ENCODE results near the gene TRABD2B.

TRABD2B gene

DNA sequence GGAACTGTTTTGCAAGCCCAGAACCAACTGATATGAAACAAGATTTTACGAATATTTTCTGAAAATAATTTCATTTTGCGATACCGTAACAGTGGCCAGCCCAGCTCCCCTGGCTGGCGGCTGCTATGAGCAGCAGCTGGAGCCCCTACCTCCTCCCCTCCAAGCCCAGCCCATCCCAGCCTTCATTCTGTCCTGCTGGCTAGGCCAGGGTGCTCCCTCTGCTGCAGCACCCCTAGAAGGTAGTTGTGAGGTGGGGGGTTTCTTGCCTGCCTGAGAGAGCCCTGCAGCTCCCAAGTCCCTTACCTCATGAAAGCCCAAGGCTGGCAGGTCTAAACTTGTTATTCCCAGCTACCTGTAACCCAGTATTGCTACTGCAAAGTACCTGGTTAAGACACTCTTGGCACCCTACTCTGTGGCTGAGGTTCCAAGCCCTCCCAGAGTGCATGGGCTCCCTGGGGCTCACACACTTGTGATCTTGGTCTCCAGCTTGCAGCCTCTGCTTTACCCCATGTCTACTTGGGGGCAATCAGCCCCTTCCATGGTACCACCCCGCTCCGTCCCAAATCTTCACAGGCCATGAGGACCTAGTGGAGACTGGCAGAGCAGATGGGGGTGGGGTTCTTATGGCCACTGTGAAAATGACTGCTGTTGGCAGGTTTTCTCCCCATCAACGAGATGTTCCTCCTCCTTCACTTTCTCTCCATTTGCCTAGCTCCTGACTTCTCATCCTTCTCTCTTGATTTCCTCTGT is 239.8 kb downstream of the TRABD2B start:
- DNase-seq (ENCODE audit: low spot score), result no peak

DNA sequence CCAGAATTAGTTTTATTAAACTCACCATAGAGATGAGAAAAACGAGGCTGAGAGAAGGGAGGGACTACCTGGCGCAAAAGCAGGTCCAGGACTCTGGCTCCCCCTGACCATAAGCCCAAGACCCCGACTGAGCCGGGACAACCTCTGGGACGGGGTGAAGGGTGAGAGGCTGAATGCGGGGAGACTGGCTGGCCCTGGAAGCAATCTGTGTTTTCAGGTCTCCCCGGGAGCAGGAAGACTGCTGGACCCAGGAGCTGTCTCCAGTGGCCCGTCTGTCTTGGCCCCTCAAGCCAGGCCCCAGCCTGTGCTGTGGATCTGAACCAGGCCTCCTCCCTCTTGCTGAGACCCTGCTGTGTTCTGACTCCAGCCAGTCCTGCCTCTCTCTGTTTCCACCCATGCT is 240.8 kb downstream of the TRABD2B start:
- DNase-seq (ENCODE audit: low spot score), result no peak

DNA sequence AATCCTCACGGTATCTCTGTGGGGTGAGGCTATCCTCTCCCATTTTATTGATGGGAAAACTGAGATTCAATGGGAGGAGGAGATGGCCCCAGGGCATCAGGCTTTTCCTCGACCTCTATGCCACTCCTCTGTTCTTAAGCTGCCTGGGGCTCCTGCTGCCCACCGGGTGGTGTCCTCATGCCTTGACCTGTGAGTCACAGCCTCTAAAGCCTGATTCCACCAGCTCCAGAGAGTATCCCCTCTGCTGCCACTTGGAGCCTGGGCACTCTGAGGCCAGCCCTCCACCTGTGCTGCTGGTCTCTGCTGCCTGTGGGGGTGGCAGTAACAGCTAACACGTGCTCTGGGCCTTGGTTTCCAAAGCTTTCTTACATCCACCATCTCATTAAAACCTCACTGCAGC is 241.2 kb downstream of the TRABD2B start:
- DNase-seq (ENCODE audit: low spot score), result no peak

DNA sequence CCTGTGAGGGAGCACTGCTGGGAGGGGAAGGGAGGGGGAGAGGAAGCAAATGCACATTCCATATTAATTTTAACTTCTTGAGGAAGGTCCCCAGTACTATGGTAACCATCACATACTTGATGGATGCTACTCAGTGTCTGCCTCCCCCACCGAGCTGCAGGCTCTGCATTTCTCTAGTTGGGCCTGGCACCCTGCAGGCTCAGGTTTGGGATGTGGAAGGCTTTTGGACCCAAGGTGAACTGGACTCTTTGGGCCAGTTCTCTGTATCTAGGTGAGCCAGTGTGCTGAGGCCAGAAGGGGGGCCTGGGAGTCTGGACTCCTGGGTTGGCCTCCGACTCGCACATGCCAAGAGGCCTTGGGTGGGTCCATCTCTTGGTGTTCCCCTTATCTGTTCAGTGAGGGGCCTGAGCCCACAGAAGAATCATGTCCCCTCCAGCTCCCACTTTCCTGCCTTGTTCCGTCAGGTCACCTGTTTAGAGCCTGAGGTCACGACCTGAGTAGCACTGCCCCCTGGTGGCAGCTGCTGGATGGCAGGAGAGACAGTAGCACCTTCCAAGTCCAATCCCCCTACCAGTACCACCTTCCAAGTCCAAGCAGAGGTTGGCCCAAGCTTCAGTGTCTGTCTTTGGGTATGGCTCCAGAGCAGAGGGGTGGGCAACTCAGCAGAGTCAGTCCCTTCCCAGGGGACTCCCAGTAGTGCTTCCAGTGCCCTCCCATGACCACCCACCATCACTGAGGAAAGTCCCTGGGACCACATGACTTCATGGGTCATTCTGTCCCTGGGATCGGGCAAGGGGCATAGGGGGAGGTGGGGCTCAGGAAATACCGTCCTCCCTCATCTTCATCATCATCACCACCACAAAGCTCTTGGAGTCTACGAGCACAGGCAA is 241.8 kb downstream of the TRABD2B start:
- no peak for DNase-seq (ENCODE audit: low spot score)

DNA sequence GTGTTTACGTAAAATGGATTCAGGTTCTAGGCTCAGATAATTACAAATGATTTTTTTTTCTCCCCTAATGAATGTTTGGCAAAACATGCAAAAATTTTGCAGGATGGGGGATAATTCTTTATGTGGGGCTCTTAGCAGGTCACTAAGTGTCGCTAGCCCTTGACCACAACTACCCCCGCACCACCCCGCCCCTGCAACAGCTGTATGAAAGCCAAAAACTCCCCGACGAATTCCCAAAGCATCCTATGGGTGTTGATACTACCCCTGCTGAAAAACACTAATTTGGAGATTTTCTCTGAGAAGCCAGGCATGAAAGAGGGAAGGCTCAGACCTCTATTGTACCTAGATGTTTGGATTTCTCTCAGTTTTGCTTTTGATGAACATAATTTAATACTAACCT is 243.0 kb downstream of the TRABD2B start:
- no peak for DNase-seq (ENCODE audit: low spot score)

DNA sequence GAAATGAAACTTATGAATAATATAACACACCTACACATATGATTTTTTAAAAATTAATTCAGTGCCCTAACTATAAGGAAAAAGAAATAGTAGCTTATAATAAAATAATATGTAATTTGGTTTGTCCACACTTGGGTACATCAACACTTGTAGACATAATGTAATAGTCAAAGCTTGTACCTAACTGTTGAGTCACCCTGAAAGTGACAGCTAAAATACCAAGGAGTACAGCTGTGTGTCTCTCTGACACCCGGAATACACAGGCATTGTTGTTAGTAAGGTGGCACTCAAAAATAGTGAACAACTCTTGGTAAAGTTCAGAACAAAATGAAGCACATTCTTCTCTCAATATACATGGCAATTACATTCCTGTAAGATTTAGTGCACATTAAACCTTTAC is 243.4 kb downstream of the TRABD2B start:
- DNase-seq (ENCODE audit: low spot score), result no peak

DNA sequence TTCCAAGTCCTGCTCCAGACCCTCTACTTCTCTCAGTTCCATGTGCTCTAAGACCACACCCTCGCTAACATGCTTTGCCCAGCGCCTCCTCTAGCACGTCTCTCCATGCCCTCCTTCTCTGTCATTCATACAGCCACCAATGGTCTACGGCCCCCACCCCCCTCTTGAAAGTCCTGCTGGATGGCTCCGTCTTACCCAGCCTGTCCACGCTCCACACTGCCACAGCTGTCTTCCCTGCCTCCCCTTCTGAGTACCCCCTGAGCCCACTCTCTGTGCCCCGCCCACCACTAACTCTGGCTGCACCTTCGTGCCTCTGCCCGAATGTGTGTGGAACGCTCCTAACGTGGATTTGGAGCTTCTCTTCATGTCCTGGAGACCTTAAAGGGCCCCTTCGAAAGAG is 244.6 kb downstream of the TRABD2B start:
- DNase-seq (ENCODE audit: low spot score), result no peak

DNA sequence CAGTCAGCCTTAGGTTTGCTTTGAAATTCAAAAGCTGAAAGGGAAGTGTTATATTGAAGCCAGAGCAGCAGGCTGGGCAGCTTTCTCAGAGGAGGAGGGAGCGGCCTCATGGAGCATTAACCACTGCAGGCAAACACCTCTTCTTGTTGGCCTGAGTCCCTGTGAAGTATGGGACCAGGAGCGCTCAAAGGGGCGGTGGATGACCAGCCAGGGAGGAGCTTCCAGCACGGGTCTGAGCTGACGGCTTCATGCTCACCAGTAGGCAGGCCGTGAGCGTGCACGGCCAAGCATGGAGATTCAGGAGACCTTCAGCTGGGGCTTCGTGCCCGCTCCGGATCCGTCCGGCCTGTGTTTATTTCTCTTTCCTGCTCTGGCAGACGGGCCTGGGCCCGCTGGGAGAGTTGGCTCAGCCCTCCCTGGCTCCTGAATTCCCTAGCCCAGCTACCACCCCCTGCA is 245.2 kb downstream of the TRABD2B start:
- no peak for DNase-seq (ENCODE audit: low spot score)

DNA sequence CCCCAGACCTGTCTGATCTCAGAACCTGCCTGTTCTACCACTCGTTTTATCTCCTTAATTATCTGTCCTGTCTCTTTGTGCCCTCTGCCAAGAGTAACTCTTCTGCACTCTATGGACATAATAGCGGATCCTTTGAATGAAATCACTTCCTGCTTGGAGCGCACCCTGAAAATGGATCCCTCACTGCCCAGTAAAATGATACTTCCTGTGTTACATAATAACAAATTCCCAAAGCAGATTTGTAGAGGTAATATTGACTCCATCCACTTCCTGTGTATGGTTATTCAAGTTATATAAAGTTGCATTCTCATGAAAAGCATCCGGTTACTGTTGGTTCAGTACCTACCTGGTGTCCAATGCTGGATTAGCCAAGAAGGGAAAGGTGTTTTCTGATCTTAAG is 246.0 kb downstream of the TRABD2B start:
- no peak for DNase-seq (ENCODE audit: low spot score)

DNA sequence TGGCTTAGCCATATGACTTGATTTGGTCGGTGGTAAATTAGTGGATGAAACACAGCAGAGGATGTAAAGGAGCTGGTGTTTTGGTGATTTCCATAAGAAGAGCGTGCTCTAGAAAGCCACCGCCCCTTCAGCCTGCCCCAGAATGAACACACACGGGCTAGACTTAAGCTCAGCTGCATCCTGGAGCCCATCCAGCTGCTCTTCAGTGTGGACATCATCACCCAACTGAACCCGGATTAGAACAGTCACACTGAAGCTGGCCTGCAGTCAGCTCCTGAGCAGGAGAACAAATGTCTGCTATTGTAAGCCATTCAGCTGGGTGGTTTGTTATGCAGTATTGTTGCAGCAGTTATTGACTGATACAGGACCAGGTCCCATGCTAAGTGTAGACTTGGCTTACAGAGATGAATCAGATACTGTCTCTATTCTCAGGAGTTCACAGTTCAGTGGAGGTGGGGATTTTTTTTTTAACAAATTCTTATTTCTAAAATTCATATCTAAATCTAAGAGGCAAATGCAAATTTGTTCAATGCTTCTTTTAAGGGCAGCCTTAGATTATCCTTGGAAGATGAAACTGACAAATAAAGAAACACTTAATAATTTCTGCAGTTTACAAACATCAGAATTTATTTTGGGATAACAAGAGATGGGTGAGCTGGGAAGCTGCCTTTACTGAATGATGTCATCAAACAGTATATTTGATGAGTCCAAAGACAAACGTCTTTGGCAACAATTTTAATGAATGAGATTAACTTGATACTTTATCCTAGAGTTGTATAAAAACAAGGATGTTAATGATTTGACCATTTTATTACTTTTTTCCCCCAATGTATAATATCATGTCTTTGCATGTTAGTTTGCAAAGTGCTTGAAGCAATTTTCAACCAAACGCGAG is 251.2 kb downstream of the TRABD2B start:
- DNase-seq (ENCODE audit: low spot score), result no peak

DNA sequence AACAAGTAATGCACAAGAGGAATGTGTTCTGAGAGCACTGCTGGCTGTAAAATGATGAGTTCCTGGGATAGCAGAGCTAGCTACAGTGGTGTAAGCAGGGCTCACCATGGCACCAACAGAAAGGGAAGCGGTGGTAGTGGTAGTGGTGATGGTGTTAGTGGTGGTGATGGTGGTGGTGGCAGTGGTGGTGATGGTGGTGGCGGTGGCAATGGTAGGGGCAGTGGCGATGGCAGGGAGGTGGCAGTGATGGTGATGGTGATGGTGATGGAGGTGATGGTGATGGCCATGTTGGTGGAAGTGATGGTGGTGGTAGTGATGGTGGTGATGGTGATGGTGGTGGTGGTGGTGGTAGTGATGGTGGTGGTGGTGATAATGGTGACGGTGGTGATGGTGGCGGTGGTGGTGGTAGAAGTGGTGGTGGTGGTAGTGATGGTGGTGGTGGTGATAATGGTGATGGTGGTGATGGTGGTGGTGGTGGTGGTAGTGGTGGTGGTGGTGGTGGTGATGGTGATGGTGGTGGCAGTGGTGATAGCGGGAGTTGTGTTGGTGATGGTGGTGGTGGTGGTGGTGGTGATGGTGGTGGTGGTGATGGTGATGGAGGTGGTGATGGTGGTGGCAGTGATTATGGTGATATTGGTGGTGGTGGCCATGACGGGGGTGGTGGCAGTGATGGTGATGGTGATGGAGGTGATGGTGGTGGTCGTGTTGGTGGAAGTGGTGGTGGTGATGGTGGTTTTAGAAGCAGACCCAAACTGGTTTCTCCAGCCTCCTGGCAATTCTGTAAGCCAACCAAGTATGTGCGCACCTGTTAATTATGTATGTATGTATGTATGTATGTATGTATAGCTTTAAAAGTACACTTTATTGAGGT is 254.1 kb downstream of the TRABD2B start:
- DNase-seq (ENCODE audit: low spot score), result no peak

DNA sequence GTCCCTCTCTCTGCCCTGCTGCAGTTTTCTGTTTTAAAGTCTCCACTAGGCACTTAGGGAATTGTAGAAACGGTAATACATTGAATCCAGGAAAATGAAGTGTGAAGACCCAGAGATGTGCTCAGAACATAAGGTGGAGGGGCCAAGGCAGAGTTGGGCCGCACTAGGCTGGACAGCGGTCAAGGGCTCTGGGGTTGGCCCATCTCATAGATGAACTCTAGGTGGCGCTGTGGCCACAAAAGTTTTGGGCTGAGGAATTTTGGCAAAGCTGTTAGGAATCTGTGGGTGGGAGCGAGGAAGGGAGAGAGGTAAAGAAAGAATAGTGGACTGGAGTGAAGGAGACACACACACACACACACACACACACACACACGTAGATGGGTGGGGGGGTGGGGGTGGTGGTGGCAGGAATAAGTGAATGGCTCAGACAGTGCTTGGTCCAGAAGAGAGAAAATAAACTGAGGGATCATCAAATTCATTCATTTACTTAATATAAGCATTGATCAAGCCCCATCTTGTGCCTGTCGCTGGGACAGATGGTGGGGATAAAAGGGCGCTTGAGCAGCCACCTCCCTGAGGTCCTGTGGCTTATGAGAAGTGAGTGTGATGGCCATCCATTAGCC is 258.5 kb downstream of the TRABD2B start:
- no peak for DNase-seq (ENCODE audit: low spot score)

DNA sequence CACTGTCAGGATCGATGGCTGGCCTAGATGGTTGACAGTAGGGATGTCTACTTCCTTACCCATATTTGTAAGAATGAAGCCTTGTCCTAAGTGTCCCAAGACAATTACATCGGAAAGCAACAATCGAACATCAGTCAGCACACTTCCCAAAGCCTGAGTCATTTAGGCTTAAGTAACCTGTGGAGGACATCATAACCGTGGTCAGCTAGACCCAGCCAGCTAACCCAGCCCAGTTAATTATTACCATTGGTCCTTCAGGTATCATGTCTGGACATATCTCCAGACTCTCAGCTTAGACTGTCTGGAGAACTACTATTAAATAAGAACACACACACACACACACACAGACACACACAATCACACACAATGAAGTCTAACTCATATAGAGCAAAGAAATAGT is 264.7 kb downstream of the TRABD2B start:
- no peak for DNase-seq (ENCODE audit: low spot score)

DNA sequence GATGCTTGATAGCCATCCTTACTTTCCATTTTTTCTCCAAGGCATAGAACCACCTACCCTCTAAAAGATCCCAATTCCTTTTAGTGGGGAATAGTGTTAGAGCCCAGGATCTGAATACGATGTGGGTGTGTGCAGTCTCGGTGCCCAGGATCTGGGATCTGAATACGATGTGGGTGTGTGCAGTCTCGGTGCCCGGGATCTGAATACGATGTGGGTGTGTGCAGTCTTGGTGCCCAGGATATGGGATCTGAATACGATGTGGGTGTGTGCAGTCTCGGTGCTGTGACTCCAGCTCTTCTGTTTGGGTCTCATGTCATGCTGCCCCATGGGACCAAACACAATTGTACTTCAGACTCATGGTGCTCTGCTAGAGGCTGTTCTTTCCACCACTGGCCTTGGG is 265.5 kb downstream of the TRABD2B start:
- DNase-seq (ENCODE audit: low spot score), result no peak

DNA sequence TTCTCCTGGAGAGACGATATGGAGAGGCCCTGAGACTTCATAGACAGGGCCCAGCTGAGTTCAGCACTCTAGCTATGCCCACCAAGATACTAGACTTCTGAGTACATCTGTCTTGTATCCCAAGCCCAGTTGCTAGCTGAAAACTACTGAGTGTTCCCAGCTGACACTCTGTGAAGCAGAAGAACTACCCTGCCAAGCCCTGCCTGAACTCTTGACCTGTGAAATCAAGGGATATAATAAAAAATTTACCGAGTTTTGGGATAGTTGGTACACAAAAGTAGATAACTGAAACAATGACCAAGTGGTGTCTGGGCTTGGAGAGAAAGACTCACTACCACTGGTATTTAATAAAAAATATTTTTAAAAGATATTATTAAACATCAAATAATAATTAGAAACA is 267.5 kb downstream of the TRABD2B start:
- DNase-seq (ENCODE audit: low spot score), result no peak

DNA sequence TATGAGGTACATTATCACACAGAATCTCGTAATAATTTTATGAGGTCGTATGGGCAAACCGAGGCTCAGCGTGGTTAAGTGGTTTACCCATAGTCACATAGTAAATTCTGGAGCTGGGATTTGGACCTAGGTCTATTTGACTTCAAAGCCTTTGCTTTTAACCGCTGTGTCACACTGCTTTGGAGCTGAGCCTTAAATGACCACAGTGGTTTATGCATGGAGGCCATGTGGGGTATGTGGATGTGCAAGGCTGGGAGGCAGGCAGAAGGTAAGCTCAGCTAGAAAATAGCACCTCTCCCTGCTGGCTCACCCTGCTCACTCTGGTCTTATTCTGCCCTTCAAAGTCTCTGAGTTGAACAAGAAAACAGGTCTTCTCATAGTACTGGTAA is 269.5 kb downstream of the TRABD2B start:
- DNase-seq (ENCODE audit: low spot score), result no peak

DNA sequence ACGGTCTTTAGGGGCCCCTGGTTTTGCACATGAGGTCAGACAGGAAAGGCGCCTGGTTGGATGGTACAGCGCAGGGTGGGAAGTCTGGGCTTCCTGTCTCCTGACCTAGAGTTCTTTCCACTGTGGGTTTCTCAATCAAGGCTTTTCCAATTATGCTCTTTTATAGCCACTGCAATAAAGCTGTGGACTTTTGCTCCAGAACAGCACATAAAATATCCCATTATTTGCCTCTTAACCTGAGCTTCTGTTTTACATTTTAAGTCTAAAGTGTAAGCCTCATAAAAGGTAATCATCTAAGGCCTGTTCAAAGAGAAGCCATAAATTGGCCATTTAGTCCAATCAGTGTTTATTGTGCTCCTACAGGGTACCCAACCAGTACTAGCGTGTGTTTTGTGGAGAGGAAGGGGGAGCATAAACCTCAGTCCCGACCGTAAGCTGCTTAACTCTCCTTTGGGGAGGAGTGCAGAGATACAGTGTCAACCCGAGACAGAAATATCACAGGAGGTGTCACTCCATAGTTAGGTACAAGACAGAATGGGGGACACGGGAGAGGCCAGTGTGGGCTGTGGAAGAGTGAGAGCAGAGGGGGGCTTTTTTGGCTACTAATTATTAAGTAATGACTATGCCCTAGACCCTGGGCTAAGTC is 270.0 kb downstream of the TRABD2B start:
- DNase-seq (ENCODE audit: low spot score), result no peak

DNA sequence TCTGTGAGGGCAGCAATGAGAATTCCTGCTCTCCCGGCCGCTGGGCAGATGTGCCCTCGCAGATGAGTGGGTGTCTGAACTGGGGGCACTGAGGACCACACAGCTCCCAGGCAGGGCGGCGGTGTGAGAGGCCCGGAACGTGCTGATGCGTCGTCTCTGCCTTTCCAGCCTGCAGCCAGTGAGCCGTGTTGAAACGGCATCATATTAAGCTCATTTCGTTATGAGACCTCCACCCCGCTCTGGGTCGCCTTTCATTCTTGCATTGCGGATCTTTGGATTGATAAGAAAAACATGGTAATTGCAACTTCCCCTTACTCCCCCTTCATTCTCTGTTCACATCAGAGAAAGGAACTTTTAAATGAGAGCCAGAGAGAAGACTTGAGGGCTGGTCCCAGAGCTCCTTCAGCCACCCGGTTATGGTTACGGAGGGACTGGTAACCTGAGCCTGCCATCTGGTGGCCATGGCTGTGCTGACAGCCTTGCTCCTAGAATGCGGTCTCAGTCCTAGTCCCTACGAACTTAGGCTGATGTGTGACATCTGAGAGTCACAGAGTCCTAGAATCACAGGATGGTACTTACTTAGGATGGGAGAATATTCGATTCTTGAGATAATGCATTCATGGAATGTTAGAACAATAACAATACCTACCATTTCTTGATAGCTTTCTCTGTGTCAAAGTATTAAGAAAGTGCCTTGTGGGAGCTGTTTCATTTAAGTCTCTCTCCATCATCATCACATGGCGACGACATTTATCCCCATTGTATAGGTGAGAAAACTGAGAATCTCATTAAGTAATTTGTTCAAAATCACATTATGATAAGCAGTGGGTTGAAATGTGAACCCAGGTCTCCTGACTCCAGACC is 271.0 kb downstream of the TRABD2B start:
- peak; percentile 69 for DNase-seq (ENCODE audit: low spot score)

DNA sequence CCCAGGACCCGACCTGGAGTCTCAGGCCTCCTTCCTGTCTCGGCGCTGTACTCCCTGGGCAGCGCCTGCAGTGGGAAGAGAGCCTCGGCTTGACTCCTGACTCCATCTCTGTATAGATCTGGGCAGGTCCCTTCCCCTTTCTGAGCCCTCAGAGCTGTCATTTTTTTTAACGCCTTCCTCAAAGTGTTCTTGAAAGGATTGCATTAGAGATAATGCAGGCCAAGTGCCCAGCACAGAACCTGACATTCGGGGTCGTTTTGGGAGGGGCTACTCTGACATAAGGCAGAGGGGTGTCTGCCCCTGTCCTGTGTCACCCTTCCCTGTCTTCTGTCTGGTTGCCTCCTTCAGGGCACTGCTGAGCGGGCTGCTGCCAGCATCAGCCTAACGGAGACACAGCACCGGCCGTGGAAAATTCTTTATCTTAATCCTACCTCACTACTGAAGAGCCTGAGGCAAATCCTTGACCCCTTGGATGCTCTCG is 271.6 kb downstream of the TRABD2B start:
- no peak for DNase-seq (ENCODE audit: low spot score)

Measured in pons (tissue), 1 donor.